Stimulated activated effector memory CD8-positive, alpha-beta T cell treated with anti-CD3 and anti-CD28 coated beads, Interleukin-12 subunit alpha, Interleukin-12 subunit beta, amount 100 ng/mL, for 72 hours (primary cell): ENCODE data around the gene MICAL3.
A peak's percentile ranks its signal among the peaks of the same experiment; 100 is the strongest.

ENCODE experiments used
- ATAC-seq: fragments of 150-1000 bp; cut with Tn5 transposase; 2 replicates; pipeline ENCODE4 v1.10.0; 2021
- DNase-seq, 2 donors: peaks; one replicate each; pipeline ENCODE4 v3.0.0; 2021 to 2022; ENCODE audit warnings: low spot score in 2 of 2
- H3K27ac Mint-ChIP-seq: one replicate; pipeline ENCODE4 v1.8.0; 2022; ENCODE audit warnings: mild to moderate bottlenecking, mixed read lengths
- H3K36me3 Mint-ChIP-seq: one replicate; pipeline ENCODE4 v1.8.0; 2022; ENCODE audit warnings: mild to moderate bottlenecking, mixed read lengths
- H3K4me1 Mint-ChIP-seq: one replicate; pipeline ENCODE4 v1.8.0; 2022; ENCODE audit warnings: mixed read lengths
- H3K4me3 Mint-ChIP-seq: one replicate; pipeline ENCODE4 v1.8.0; 2022; ENCODE audit warnings: mild to moderate bottlenecking, mixed read lengths
- H3K9me3 Mint-ChIP-seq: one replicate; pipeline ENCODE4 v1.8.0; 2022; ENCODE audit warnings: mixed read lengths

Gene MICAL3

DNA sequence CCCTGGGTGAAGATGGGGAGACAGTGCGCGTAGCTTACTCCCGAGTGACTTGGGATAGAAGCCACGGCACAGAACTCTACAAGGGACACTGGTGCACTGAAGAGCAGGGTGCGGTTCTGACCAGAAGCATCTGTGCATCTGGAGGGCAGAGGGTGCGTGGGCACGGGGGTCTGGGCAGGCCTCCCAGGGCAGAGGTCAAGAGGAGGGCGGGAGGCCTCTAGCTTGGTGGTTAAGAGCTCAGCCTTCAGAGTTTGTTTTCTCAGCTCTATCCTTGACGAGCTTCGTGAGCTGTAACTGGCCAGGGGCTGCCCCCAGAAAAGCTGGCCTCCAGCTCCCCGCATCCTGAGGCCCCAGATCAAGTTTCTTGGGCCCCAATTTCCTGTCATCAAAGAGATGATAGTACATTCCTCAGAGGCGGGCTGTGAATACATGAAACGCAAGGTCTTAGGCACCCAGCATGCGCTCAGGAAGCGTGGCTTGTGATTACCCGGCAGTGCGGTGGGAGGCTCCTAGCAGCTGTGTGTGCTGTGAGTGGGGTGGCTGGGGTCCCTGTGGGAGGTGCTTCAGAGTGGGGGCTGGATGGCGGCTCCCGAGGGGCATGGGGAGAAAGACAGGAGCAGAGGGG, 244.1 kb downstream of the MICAL3 start:
- Mint-ChIP-seq H3K36me3 (peaks cover 5% of the 10 kb centered on the region), H3K27ac (peak overlapping the region; percentile 87), H3K4me3 (peak overlapping the region; percentile 91), H3K9me3 (no peaks in the 10 kb centered on the region), H3K4me1 (peaks cover 61% of the 10 kb centered on the region)
- DNase-seq: no peak
- no peak for ATAC-seq

DNA sequence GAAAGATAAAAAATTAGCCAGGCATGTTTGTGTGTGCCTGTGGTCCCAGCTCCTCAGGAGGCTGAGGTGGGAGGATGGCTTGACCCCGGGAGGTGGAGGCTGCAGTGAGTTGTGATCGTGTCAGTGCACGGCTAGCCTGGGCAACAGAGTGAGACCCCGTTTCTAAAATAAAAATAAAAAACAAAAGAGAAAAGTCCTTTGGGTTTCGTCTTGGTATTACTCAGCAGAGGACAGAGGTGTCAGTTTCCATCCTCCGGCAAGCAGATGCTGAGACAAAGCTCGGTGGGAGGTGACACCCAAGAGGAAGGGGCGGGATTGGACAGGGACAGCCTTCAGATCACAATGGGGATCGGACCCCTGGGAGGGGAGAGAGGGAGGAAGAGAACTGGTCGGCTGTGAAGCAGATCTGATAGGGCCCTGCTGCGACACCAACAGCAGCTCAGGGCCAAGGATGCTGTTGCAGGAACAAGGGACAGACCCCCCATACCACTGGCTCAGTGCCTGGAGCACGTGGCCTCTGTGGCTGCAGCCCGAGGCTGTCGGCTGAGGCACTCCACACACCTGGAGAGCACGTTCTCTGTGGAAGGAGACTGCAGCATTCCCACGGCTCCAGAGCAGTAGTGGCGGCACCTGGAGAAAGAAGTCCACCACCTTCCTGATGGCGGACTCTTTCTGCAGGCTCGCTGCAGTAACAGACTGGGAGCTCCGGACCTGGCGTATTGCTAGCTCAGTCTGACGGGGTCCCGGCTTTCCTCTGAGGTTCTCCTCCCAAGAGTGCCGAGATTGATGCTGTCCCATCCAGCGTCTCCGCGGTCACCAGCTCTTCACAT, 244.9 kb downstream of the MICAL3 start:
- Mint-ChIP-seq H3K4me1 (peaks cover 68% of the 10 kb centered on the region), H3K4me3 (peak overlapping the region; percentile 91), H3K9me3 (no peaks in the 10 kb centered on the region), H3K27ac (peak overlapping the region; percentile 81), H3K36me3 (peaks cover 5% of the 10 kb centered on the region)
- DNase-seq (peak in 1 of 2 donors; percentile 74), ATAC-seq (peak; percentile 22)

DNA sequence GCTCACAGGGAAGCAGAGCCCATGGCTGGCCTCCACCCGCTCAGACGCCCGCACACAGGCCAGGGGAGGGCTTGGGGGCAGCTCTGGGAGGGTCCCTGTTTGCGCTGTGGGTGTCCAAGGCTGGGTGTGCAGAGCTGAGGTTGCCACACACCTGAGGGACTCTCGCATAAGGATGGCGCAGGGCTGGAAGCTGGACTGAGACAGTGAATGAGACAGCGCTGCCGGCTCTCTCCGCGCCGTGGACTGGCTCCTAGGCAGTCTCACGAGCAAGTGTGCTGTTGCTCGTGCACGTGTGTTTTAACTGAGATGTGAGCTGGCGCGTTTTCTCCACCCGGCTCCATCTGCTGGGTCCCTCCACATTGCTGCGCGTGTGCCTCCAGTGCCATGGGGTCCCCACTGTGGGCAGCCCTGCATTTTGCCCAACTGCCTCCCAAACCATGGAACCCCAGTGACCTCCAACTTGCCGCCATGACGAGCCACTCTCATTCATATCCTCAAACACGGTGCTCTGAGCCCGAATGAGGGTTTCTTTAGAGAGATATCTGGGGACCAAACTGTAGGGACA, 245.9 kb downstream of the MICAL3 start:
- DNase-seq: no peak
- peak overlapping the region; percentile 81 for H3K27ac Mint-ChIP-seq
- no peak for ATAC-seq
- no peaks in the 10 kb centered on the region for H3K9me3 Mint-ChIP-seq
- H3K36me3 Mint-ChIP-seq: peaks cover 5% of the 10 kb centered on the region
- H3K4me3 Mint-ChIP-seq: peak overlapping the region; percentile 91
- H3K4me1 Mint-ChIP-seq: peaks cover 71% of the 10 kb centered on the region

DNA sequence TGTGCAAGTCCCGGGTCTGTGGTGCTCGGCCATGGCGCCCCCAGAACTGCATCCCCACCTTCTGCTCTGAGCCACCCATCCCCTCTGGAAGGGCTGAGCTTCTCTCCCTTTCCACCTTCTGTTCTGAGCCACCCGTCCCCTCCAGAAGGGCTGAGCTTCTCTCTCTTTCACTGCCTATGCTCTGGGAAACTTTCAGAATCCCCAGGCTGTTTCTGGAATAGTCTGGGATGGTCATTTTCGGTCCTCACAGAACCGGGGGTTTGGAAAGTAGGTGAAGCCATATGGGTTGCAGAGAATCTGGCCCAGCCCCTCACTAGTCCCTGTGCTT, 246.7 kb downstream of the MICAL3 start:
- H3K36me3 Mint-ChIP-seq: peaks cover 5% of the 10 kb centered on the region
- no peak for DNase-seq
- no peak for ATAC-seq
- H3K4me1 Mint-ChIP-seq: peaks cover 79% of the 10 kb centered on the region
- no peaks in the 10 kb centered on the region for H3K9me3 Mint-ChIP-seq
- peak overlapping the region; percentile 91 for H3K4me3 Mint-ChIP-seq
- H3K27ac Mint-ChIP-seq: peak overlapping the region; percentile 98

DNA sequence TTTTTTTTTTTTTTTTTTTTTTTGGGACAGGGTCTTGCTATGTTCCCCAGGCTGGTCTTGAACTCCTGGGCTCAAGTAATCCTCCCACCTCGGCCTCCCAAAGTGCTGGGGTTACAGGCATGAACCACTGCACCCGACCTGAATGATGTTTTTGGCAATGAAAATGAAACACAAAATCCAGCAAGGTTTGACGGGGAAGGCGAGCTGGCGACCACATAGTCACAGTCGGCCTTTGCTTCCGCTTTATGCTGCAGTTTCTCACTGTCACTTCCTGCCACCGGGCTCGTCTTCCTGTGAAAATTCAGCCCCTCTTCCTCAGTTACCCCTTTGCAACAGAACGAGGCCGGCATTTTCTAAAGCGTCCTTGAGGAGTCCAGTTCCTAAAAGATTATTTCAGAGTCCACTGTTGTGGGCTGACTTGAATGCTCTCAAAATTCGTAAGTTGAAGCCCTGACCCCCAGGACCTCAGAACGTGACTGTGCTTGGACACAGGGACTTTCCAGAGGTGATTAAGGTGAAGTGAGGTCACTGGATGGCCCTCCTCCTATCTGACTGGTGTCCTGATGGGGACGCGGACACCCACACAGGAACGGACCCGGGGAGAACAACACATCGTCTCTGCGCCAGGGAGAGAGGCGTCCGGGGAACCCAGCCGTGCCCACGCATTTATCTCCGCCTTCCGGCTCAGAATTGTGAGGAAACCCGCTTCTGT, 247.2 kb downstream of the MICAL3 start:
- peaks cover 5% of the 10 kb centered on the region for H3K36me3 Mint-ChIP-seq
- H3K27ac Mint-ChIP-seq: peak overlapping the region; percentile 98
- peak; percentile 64 for ATAC-seq
- peaks cover 84% of the 10 kb centered on the region for H3K4me1 Mint-ChIP-seq
- H3K9me3 Mint-ChIP-seq: no peaks in the 10 kb centered on the region
- H3K4me3 Mint-ChIP-seq: peak overlapping the region; percentile 91
- peak; percentile 40 to 81 for DNase-seq

DNA sequence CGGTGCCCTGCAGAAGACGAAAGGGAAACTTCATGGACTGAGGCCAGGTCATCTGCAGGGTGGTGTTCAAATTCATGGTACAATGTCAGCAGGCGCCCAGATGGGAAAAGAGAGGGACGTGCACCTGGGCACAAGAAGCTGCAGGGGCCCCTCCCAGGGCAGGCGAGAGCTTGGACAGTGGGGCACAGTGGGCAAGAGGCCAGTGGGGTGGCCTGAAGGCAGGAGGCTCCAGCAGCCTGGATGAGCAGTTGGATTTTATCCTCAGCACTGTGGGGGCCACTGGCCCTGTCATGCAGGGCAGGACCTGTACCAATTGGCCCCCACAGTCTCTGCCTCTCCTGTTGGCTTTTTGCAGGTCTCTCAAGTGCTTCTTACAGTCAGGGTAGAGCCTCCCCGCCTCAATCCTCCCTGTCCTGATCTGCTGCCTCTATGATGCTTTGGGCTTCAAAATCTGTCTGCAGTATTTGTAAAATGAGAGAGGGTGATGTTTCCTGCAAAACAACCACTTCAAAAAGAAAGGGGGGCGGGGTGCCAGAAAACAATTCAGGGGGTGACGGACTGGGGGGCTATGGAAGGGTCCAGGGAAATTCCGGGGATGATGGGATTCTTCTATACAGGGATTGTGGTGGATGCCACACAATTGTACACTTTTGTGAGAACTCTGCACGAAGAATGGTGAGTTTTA, 248.4 kb downstream of the MICAL3 start:
- no peak for DNase-seq

DNA sequence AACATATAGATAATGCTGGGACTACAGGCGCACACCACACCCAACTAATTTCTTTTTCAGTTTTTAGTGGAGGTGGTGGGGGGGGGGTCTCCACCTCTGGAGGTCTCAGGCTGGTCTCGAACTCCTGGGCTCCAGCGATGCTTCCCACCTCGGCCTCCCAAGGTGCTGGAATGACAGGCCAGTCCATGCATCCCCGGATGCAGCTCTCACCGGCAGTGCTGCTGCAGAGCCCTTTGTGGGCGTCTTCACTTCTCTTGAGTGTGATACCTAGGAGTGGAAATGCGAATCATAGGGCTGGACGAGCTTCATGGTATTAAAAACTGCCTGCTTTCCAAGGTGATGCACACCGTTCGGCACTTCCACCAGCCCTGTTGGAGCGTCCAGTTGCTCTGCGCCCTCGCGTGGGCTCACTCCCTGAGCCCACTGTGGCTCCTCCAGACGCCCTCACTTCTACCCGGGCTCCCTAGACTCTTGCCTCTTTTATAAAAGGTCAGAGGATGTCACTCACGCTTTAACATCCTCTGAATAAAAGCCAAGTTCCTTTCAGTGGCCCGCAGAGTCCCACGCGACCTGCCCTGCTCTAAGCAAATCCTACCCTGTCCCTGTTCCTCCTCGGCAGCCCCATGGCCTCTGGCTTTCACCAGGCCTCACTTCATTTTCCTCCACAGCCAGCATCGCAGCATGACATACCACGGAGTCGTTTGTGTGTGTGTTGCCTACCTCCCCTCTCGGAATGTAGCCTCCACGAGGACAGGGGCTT, 249.3 kb downstream of the MICAL3 start:
- ATAC-seq (no peak), DNase-seq (no peak)
- H3K4me3 Mint-ChIP-seq: peak overlapping the region; percentile 91
- no peaks in the 10 kb centered on the region for H3K9me3 Mint-ChIP-seq
- peaks cover 82% of the 10 kb centered on the region for H3K4me1 Mint-ChIP-seq
- no peak overlapping the region for H3K27ac Mint-ChIP-seq
- no peaks in the 10 kb centered on the region for H3K36me3 Mint-ChIP-seq

More for the DNA sequence above, 248.4 kb downstream of the MICAL3 start:
- Mint-ChIP-seq H3K9me3 (no peaks in the 10 kb centered on the region), H3K4me3 (peak overlapping the region; percentile 91), H3K36me3 (no peaks in the 10 kb centered on the region), H3K4me1 (peaks cover 86% of the 10 kb centered on the region), H3K27ac (peak overlapping the region; percentile 98)
- no peak for ATAC-seq

DNA sequence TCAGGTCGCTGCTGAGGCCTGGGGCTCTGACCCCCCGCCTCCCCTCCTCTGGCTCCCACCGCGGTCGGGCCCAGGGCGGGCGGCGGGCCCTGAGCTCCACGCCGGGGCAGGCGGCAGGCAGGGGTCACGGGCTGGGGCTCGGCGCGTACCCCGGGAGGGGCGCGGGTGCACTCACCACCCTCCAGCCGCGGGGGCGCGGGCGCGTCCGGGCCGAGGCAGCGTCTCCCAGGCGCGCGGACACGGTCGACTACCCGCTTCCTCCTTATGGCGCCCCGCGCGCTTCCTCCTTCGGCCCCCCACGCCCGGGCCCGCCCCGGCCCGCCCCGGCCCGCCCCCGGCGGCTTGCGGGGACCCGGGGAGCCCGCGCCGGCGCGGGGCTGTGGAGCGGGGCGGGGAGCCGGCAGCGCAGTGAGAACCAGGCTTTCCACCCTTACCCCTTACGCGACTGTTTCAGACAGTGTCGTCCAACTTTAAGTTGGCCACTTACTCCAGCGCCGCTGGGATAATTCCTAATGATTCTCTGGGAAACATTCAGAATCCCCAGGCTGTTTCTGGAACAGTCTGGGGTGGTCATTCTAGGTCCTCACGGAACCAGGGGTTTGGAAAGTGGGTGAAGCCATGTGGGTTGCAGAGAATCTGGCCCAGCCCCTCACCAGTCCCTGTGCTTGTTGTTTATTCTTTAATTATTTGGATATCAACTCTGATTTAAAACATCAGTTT, 250.0 kb downstream of the MICAL3 start, which contains the start of gene BID:
BID (minus strand) TSS at position 264 of the 720 bp plus-strand sequence. CDS start 24,353 bp downstream, outside the sequence.
- Mint-ChIP-seq H3K36me3 (no peaks in the 10 kb centered on the region), H3K4me3 (peak within 1 kb of the TSS; percentile 91), H3K27ac (no peak within 1 kb of the TSS), H3K9me3 (no peaks in the 10 kb centered on the region), H3K4me1 (peaks cover 82% of the 10 kb centered on the region)
- ATAC-seq: peak; percentile 14
- DNase-seq: no peak

DNA sequence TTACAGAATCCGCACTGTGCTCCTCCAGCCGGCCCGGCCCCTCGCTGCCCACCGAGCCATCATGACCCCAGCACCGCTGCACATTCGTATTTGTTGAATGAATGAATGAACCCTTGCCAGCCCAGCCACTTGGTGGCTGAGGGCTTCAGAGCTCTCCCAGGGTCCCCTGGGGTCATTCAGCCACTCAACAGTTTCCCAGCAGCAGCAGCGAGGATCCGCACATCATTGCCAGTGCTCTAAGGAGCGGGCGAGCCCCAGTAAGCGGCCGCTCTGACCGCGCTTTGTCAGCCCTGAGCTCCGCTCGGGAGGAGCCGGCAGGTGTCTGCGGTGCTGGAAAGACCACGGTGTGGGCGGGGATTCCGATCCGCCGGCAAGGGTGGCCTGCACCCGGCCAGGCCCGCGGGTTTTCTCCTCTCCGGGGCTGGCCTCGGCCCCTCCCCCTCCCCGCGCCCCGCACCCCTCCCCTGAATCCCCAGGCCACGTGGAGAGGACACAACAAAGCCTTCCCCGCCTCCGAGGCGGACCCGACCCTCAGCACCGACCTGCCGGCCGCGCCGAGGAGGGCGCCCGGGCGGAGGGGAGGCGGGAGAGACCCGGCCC, 250.7 kb downstream of the MICAL3 start:
- ATAC-seq: peak; percentile 72
- DNase-seq: peak; percentile 56 to 75
- peaks cover 77% of the 10 kb centered on the region for H3K4me1 Mint-ChIP-seq
- H3K9me3 Mint-ChIP-seq: no peaks in the 10 kb centered on the region
- H3K4me3 Mint-ChIP-seq: peak overlapping the region; percentile 76
- H3K36me3 Mint-ChIP-seq: no peaks in the 10 kb centered on the region
- no peak overlapping the region for H3K27ac Mint-ChIP-seq

DNA sequence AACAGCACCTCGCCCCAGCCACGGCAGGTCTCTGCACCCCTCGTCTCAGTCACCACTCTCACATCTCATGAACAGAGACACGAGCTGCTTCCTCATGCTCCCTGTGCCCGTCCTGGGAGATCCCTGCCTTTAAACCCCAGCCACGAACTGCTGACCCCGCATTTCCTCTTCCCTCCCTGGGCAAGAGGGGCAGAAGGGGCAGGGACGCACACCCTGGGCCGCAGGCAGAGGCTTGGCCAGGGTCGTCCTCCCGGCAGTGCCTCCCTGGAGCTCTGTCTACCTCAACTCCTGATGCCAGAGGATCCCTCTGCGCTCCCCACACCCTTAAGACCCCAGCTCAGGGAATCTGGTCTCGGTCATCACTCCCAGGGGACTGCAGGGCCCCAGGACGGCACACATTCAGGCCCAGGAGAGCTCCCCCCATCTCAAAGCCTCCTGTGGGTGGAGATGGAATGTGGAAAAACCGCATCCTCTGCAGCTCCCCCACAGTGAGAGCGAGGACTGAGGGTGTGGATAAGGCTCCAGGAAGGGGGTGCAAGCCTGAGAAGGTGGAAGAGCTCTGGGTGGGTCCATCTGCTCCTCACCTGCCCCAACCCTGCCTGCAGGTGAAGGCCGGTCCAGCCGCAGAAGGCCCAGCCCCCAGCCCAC, 251.3 kb downstream of the MICAL3 start:
- Mint-ChIP-seq H3K27ac (no peak overlapping the region), H3K4me3 (peak overlapping the region; percentile 76), H3K36me3 (no peaks in the 10 kb centered on the region), H3K4me1 (peaks cover 76% of the 10 kb centered on the region), H3K9me3 (no peaks in the 10 kb centered on the region)
- ATAC-seq: no peak
- DNase-seq: no peak

DNA sequence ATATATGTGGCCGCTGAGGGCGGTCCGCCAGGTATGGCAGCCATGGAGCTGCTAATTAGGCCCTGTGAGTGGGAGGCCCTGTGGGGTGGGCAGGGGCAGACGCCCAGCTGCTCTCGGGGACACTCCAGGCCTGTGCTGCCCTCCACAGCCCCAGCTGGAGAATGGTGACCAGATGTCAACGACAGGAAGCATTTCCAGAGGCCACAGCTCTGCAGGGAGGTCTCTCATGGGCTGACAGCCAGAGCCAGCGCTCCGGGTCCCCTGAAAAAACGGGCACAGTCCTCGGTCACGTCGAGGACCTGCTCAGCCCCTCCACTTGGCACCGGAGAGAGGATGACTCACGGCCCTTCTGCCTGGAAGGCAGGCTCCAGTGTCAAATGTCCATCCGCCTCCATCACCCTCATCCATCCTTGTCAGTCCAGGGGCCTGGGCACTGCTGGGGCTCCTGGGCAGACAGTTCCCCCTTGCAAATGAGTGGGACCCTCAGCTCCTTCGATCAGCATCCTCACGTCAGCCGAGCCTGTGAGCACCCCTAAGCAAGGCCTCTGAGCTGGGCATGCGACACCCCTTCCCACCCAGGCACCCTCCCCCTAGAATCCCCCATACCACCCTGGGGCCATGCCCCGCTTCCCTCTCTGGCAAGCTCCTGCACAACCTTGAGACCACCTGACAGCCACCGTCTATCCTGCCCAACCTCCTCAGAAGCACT, 252.0 kb downstream of the MICAL3 start:
- Mint-ChIP-seq H3K4me1 (peaks cover 76% of the 10 kb centered on the region), H3K9me3 (no peaks in the 10 kb centered on the region), H3K27ac (no peak overlapping the region), H3K36me3 (peaks cover 5% of the 10 kb centered on the region), H3K4me3 (peak overlapping the region; percentile 76)
- ATAC-seq (no peak), DNase-seq (no peak)

DNA sequence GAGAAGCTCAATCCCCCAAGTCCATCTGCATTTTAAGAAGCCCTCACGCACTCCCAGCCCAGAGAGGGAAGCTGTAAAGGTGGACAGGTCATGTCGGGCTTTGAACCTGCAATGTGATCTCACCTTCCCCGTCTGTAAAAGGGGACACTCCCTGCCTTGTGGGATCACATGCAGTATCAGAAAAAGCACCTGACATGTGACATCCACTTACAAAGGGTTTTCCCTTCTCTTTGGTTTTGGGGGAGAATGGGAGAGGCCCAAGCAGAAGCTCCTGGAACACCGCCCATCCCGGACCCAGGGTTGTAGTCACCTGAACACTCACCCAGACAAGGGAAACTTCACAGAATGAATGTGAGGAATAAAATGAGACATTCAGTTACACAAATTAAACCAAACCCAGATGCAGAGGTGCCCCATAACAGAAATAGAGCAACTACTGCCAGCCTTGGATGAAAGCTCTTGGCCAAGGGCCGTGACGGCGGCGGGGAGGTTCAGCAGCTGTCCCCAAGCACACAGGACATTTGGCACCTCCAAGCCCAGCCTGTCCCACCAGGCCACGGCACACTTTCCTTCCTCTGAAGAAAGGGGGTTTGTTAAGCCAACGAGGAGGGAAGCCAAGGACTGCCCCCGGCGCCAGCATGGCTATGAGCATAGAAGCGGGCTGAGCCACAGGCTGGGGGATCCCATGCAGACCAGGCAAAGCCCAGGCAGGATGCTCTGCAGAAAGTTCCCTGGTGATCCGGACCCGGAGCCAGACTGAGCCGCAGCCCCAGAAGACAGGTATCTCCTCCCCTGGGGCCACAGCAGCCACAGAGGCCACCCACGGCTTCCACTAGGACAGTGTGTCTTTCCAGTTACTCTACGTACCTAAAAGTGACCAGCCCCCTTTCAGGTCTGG, 253.9 kb downstream of the MICAL3 start:
- Mint-ChIP-seq H3K36me3 (peaks cover 7% of the 10 kb centered on the region), H3K4me3 (no peak overlapping the region), H3K27ac (no peak overlapping the region), H3K4me1 (peaks cover 61% of the 10 kb centered on the region), H3K9me3 (no peaks in the 10 kb centered on the region)
- ATAC-seq (no peak), DNase-seq (no peak)
